Loucy (cell line): ENCODE results near the gene KLF16.

Experiments
- H2AFZ ChIP-seq: fragments of 200-600 bp; sonication (generic); 2 replicates; pipeline ENCODE4 v1.6.0; 2016; ENCODE audit warnings: antibody characterized with exemption, mild to moderate bottlenecking, low read length, moderate library complexity
- H3F3A ChIP-seq: fragments of 200-600 bp; 2 replicates; pipeline ENCODE4 v1.6.0; 2016; ENCODE audit warnings: antibody characterized with exemption, low read depth, mild to moderate bottlenecking
- H3K27me3 ChIP-seq: fragments of 200-600 bp; sonication (generic); 2 replicates; pipeline ENCODE4 v1.6.1; 2014; ENCODE audit warnings: low read length, mild to moderate bottlenecking; ENCODE audit not compliant: insufficient read depth, poor library complexity, severe bottlenecking
- H3K36me3 ChIP-seq: fragments of 200-600 bp; sonication (generic); 2 replicates; pipeline ENCODE4 v1.6.1; 2016; ENCODE audit warnings: low read length; ENCODE audit not compliant: insufficient read depth
- H3K4me1 ChIP-seq: fragments of 200-600 bp; sonication (generic); 2 replicates; pipeline ENCODE4 v1.5.1; 2014; ENCODE audit warnings: low read length, mild to moderate bottlenecking; ENCODE audit not compliant: insufficient read depth, poor library complexity, severe bottlenecking
- H3K4me2 ChIP-seq: fragments of 200-600 bp; sonication (generic); 2 replicates; pipeline ENCODE4 v1.6.0; 2014; ENCODE audit warnings: antibody characterized with exemption, low read length, low read depth, mild to moderate bottlenecking; ENCODE audit not compliant: poor library complexity, severe bottlenecking
- H3K4me3 ChIP-seq: fragments of 200-600 bp; sonication (generic); 2 replicates; pipeline ENCODE4 v1.5.1; 2014; ENCODE audit warnings: low read length, mild to moderate bottlenecking, mixed read lengths; ENCODE audit not compliant: poor library complexity, severe bottlenecking
- H3K79me2 ChIP-seq: fragments of 200-600 bp; sonication (generic); 2 replicates; pipeline ENCODE4 v1.6.1; 2014; ENCODE audit warnings: low read length; ENCODE audit not compliant: insufficient read depth
- H3K9ac ChIP-seq: fragments of 200-600 bp; sonication (generic); 2 replicates; pipeline ENCODE4 v1.6.0; 2014; ENCODE audit warnings: mild to moderate bottlenecking, low read depth, low read length, moderate library complexity; ENCODE audit not compliant: poor library complexity, severe bottlenecking
- H3K9me2 ChIP-seq: fragments of 200-600 bp; sonication (generic); replicated peaks from 2 replicates; pipeline ENCODE4 v1.6.1; 2016; ENCODE audit warnings: low read depth, low read length, mixed read lengths
- H3K9me3 ChIP-seq: fragments of 200-600 bp; sonication (generic); 2 replicates; pipeline ENCODE4 v1.6.1; 2014; ENCODE audit warnings: mild to moderate bottlenecking, antibody characterized with exemption, low read length, low read depth; ENCODE audit not compliant: insufficient read depth
- H4K20me1 ChIP-seq: fragments of 200-600 bp; sonication (generic); 2 replicates; pipeline ENCODE4 v1.6.0; 2014; ENCODE audit warnings: antibody characterized with exemption, low read length, mild to moderate bottlenecking; ENCODE audit not compliant: insufficient read depth, poor library complexity, severe bottlenecking
- EZH2phosphoT487 ChIP-seq: fragments of 200-600 bp; IDR thresholded peaks from 2 replicates; pipeline ENCODE4 v1.6.1; 2018; ENCODE audit warnings: antibody characterized with exemption, mild to moderate bottlenecking, moderate library complexity, borderline replicate concordance
- TF ChIP-seq, protein P1 (sequence below): fragments of 200-600 bp; sonication (generic); conservative IDR thresholded peaks from 2 replicates; pipeline ENCODE4 v1.5.1; 2014; ENCODE audit warnings: mild to moderate bottlenecking, antibody characterized with exemption, low read length

KLF16 gene

DNA sequence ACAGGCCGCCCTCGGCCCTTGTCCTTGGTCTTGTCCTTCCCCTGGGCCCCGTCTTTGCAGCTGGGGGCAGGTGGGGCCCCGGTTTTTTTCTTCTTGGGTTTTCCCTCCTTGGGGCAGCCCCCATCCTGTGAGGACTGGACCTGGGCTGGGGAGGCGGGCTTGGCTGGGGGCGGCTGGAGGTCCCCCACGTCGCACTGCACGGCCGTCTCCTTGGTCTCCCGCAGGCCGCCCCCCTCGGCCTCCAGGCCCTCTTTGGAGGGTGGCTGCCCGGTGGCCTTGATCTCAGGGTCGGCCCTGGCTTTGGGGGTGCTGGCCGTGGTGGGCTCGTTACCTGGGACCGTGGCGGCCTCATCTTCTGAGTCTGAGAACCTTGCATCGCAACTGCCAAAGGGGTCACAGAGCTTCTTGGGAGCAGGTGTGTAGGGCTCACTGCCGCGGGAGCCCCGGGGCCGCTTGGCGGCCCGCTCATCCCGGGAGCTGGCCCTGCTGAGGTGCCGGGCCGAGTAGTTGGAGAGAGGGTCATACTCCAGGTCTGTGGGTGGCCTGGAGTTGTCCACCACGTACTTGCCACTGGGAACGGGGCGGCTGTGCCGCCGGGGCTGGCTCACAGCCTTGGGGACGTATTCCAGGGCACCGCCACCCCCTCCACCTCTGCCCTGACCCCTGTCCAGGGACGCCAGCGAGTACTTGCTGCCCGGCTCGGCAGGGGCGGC, 35.7 kb downstream of the KLF16 start:
- Histone ChIP-seq H3F3A (no peaks in the 10 kb centered on the region), H3K79me2 (no peaks in the 10 kb centered on the region; the same call in 1 of the 2 replicates), H3K4me3 (no peak overlapping the region), H3K9me2 (no peaks in the 10 kb centered on the region), H3K36me3 (peaks cover 23% of the 10 kb centered on the region; the same call in 1 of the 2 replicates), H2AFZ (no peak overlapping the region), H3K27me3 (no peaks in the 10 kb centered on the region), H4K20me1 (peaks cover 8% of the 10 kb centered on the region), H3K9me3 (no peaks in the 10 kb centered on the region), H3K9ac (no peak overlapping the region), H3K4me1 (no peaks in the 10 kb centered on the region), H3K4me2 (no peak overlapping the region)
- TF ChIP-seq, protein P1, sequence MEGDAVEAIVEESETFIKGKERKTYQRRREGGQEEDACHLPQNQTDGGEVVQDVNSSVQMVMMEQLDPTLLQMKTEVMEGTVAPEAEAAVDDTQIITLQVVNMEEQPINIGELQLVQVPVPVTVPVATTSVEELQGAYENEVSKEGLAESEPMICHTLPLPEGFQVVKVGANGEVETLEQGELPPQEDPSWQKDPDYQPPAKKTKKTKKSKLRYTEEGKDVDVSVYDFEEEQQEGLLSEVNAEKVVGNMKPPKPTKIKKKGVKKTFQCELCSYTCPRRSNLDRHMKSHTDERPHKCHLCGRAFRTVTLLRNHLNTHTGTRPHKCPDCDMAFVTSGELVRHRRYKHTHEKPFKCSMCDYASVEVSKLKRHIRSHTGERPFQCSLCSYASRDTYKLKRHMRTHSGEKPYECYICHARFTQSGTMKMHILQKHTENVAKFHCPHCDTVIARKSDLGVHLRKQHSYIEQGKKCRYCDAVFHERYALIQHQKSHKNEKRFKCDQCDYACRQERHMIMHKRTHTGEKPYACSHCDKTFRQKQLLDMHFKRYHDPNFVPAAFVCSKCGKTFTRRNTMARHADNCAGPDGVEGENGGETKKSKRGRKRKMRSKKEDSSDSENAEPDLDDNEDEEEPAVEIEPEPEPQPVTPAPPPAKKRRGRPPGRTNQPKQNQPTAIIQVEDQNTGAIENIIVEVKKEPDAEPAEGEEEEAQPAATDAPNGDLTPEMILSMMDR = no peak
- no peak for TF ChIP-seq EZH2phosphoT487

DNA sequence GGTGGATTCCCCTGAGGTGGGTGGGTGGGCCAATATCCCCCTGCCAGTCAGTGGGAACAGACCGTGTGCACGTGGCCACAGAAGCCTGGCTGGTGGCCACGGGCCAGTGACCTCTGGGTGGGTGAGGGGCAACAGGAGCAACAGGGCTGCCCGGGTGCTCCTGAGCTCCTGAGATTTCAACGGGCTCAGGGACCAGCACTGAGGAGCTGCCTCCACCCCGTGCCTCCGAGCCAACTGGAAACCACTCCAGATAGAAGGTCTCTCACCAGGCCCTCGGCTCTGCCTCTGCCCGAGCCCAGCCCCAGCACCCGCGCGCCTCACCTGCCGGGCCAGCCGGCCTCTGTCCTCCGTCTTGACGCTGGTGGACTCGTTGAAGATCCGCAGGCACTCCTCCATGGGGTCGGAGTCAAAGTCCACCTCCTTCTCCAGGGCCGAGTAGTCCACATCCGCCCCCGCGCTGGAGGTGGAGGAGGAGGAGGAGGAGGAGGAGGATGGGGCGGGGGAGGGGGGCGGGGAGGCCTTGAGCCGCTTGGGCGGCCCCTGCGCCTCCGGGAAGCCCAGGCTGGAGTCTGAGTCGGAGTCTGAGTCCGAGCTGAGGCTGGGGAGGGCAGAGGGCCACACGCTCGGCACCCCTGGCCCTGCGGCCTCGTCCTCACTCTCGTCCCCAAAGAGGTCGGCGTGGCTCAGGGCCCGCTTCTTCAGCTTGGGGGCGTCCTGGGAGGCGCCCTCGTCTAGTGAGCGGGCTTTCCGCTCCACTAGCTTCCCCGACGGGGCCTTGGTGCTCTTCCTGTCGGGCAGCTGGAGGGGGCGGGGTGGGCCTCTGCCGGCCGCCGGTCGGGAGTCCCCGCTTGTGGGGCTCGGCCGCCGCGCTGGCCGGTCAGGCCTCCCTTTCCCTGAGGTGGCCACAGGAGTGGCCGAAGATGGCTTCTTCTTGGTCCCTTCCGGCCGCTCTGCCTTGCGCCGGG, 36.5 kb downstream of the KLF16 start:
- Histone ChIP-seq H3K9me3 (no peaks in the 10 kb centered on the region), H3K27me3 (no peaks in the 10 kb centered on the region), H3K4me3 (no peak overlapping the region), H3K79me2 (no peaks in the 10 kb centered on the region; the same call in 1 of the 2 replicates), H3F3A (no peaks in the 10 kb centered on the region), H3K4me1 (no peaks in the 10 kb centered on the region), H3K4me2 (no peak overlapping the region), H3K9ac (no peak overlapping the region), H3K9me2 (no peaks in the 10 kb centered on the region), H3K36me3 (peaks cover 23% of the 10 kb centered on the region; the same call in 1 of the 2 replicates), H4K20me1 (peaks cover 8% of the 10 kb centered on the region), H2AFZ (no peak overlapping the region)
- TF ChIP-seq EZH2phosphoT487 = no peak
- TF ChIP-seq, protein P1 = no peak

GRCh38 chr19:1825909-1826556, 37.3 kb downstream of the KLF16 start:
- H4K20me1 ChIP-seq = peaks cover 8% of the 10 kb centered on the region
- H3K4me1 ChIP-seq = no peaks in the 10 kb centered on the region
- H3K9me2 ChIP-seq = no peaks in the 10 kb centered on the region
- no peaks in the 10 kb centered on the region; the same call in 1 of the 2 replicates for H3K79me2 ChIP-seq
- H3K4me2 ChIP-seq = no peak overlapping the region
- H3F3A ChIP-seq = no peaks in the 10 kb centered on the region
- no peak for TF ChIP-seq EZH2phosphoT487
- TF ChIP-seq, protein P1 = peak; percentile 93
- no peaks in the 10 kb centered on the region for H3K27me3 ChIP-seq
- H3K4me3 ChIP-seq = no peak overlapping the region
- H3K9ac ChIP-seq = no peak overlapping the region
- H3K9me3 ChIP-seq = no peaks in the 10 kb centered on the region
- H2AFZ ChIP-seq = no peak overlapping the region
- H3K36me3 ChIP-seq = peaks cover 23% of the 10 kb centered on the region; the same call in 1 of the 2 replicates
